ENCODE data around the gene GATA1.

Gene GATA1

DNA sequence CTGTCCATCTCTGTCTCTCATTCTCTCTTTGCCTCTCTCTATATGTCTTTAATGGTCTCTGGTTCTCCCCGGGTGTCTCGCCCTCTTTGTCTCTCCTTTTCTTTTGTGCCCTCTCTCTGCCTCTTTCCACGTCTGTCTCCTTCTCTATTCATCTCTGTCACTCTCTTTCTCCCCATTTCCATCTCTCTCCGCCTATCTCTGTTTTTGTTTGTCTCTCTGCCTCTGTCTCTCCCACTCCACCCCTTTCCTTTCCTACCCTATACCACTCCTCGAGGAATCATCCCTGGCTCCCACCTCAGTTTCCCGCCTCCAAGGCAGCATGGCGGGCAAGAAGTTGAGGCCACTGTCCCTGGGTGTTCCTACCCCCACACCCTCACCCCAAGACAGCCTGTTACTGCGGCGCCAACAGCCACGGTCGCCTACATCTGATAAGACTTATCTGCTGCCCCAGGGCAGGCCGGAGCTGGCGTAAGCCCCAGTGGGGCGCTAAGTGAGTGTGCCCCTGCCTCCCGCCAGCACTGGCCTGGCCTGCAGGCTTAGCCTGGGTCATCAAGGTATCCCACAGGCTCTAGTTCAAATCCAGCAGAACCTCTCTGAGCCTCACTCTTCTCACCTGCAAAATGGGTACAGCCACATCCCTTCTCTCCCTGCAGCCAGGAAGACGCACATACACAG is 713 bp upstream of the GATA1 start:
- DNase-seq: no peak

DNA sequence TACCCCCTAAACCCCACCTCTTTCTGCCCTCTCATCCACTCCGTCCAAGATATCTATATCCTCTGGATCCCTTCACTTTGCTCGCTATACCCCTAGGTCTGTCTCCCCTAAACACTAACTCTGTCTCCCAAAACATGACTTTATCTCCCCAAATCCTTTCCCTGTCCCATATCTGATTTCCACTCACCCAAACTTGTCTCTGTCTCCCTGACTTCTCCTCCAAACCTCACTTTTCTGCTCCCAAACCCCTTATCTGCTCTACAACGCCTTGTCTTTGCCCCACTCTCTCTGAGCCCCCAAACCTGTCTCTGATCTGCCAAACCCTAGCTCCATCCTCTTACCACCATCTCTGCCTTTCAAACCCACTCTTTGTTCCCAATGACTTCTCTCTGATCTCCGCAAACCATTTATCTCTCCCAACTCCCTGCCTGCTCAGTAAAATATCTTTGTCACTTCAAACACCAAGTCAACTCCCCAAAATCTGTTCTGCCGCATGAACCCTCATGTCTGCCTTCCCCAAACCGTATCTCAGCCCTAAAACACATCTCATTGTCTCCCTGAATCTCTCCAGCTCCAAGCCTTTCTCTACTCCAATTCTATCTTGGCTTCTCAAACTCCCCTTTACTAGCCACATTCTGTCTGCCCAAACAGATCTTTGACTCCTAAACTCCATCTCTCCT is 575 bp downstream of the GATA1 start:
- no peak for DNase-seq

DNA sequence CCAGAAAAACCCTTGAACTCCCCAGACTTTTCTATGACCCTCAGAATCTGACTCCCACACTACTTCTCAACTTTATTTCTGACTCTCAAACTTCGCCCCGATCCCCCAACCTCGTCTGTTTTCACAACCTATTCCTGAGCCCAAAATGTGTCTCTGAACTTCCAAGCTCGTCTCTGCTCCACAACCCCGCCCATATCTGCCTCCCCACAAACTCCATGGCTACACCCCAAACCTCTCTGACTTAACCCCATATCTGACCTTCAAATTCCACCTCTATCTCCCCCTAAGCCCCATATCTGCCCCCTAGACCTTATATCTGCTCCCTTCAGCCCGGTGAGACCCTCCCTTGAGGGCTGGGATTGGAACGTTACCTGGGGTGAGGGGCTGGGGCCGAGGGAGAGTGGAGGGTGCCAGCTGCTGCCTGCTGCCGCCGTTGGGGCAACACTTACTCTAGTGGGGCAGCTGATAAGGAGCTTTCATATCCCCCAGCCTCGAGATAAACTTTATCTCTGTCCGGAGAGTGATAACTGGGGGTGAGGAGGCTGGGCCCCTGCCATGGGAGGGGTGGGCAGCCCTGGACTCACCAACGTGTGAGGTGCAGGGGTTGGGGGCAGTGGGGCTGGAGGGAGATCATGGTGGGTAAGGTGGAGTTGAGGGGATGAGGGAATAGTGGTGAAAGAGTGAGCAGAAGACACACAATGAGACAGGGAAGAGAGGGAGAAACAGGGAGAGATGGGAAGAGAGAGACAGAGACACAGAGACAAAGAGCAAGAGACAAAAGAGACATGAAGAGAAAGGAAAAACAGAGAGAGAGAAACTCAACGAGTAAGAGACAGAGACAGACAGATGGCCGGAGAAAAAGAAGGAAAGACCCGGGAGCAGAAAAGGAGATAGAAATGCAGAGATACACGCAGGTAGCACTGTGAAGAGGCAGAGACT is 1.4 kb downstream of the GATA1 start:
- no peak for DNase-seq

DNA sequence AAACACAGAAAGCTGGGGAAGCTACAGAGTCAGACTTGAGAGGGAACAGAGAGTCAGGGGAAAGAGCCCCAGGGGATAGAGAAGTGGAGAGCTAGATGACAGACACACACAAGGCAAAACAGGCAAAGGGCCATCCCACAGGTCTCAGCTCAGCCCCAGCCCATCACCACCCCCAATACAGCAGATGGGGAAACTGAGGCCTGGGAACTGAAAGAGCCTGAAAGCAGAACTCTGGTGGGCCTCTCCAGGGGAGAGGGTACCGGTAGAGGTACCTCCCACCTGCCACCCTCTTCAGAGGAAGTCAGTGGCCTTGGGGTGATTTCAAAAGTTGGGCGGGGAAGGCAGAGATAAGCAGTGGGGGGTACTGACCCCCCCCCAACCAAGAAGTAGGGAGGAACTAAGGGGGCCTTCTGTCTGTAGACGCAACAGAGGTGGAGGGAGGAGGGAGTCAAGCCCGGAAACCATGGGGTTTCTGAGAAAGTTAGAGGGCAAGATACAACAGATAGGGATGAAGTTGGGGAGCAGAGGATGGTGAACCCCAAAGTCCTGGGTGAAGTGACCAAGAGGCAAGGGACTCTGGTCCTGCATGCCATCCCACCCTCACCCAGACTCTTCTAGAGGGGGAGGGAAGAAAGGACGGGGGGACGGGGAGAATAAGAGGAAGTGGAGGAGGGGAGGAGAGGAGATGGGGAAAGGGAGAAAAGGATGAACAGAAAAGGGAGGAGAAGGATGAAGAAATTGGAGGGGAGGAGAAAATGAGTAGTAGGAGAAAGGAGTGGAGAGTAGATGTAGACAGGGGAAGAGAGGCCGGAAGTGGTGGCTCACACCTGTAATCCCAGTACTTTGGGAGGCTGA is 3.2 kb downstream of the GATA1 start:
- no peak for DNase-seq

DNA sequence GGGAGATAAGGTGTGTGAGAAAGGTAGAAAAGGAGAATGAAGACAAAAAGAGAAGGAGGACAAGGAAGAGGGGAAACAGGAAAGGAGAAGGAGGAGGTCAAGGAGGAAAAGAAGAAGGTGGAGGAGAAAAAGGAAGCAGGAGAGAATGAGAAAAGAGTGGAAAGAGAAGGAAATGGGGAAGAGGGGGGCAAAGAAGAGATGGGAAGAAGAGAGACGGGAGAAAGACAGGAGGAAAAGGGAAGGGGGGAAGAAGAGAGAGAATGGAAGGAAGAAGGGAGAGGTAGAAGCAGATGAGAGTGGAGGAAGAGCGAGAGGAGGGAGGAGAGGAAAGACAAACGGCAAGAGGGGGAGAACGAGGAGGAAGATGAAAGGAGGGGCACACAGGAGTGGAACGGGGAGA is 4.1 kb downstream of the GATA1 start:
- DNase-seq: no peak

DNA sequence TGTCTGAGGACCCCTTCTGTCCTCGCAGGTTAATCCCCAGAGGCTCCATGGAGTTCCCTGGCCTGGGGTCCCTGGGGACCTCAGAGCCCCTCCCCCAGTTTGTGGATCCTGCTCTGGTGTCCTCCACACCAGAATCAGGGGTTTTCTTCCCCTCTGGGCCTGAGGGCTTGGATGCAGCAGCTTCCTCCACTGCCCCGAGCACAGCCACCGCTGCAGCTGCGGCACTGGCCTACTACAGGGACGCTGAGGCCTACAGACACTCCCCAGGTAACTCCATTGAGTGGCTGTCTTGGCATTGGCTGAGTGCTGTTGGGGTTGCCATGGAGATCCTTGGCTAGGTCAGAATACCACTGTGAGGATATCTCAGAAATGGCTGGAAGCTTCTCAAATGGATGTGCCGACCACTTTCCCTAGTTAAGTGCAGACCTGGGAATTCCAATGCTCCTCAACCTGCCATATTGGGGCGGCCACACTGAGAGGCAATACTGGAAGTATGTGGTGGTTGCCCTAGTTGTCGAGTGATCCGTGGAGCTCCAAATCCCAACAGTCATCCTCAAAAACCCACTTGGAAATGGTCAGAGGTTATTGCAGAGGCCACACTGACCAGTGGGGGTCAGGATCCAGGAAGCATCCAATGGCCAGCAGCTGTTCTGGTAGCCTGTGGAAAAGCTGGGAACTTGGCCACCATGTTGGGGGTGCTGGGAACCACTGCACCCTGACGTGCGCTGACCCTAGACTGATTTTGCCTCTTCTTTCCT is 4.9 kb downstream of the GATA1 start:
- DNase-seq: no peak

DNA sequence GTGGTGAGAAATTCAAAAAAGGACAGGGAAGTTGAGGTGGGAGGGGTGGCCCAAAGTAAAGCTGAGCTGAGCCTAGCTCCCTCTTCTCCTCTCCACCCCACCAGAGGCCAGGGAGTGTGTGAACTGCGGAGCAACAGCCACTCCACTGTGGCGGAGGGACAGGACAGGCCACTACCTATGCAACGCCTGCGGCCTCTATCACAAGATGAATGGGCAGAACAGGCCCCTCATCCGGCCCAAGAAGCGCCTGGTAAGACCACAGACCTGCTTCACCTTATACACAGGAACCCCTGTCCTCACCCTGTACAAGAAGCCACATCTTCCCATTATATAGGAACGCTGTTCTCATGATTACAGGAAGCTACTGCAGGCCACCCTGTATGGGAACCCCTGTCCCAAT is 5.8 kb downstream of the GATA1 start:
- DNase-seq: no peak

DNA sequence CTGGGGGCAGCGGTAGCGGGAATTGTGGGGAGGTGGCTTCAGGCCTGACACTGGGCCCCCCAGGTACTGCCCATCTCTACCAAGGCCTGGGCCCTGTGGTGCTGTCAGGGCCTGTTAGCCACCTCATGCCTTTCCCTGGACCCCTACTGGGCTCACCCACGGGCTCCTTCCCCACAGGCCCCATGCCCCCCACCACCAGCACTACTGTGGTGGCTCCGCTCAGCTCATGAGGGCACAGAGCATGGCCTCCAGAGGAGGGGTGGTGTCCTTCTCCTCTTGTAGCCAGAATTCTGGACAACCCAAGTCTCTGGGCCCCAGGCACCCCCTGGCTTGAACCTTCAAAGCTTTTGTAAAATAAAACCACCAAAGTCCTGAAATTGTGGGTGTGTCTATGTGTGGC is 7.5 kb downstream of the GATA1 start:
- no peak for DNase-seq

DNA sequence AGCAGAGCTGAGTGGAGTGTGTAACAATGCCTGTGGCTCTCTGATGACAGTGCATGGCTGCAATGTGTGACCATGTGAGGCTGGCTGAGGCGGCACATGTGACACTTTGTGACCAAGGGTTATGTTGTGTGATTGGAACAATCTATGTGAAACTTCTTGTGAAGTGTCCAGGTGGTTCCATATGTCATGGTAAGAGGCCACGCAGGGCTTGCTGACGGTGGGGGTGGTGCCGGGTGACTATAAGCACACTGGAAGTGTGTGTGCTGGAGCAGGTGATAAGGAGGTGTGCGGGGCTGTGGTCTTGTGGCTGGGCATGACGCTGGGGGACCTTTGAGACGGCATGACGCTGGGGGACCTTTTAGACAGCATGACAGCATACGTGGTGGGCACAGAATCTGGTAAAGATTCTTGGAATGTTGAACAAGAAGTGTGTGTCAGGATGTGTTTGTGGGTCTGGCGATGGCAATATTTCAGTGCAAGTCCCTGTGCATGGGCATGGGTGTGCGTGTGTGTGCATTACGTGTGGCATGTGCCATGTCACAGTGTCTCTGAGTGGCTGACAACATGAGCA is 8.0 kb downstream of the GATA1 start:
- no peak for DNase-seq

DNA sequence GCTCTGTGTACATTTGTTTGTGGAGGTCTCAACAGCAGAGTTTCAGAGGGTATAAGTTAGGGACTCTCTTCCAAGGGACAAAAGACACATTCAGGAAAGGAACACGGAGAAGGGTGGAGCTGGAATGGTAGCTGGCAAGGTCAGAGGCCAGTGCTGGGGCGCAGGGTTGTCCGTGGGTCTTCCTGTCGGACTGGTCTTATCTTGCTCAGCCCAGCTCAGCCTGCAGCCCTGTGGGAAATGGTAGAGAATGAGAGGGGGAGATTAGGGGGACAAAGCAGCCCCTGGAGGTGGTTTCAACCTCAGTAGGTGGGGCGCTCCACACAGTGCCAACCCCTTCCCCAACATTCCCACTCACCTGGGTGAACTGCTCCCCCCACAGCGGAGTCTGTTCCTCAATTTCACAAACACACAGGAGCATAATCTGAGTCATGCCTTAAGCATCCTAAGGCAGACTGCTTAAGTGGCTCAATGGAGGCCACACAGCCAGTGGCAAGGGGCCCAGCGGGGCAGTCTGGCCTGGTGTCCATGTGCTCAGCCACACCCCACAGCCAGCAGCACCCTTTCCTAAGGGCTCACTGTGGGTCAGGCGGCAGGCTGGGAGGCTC is 8.6 kb downstream of the GATA1 start:
- DNase-seq: no peak

DNA sequence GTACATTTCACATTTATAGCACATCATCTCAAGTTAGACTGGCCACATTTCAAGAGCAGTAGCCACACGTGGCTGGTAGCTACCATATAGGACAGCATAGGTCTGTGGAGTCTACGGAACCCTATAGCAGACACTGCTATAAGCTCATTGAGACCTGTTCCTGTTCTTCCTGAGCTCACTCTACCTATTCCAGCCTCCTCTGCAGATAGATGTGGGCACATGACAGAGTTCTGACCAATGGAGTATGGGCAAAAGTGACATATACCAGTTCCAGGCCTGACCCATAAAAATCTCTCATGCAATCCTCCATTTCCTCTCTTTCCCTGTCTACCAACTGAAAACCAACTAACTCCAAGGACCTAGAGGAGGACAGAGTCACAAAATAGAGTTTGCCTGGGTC is 11.9 kb downstream of the GATA1 start:
- DNase-seq: no peak

DNA sequence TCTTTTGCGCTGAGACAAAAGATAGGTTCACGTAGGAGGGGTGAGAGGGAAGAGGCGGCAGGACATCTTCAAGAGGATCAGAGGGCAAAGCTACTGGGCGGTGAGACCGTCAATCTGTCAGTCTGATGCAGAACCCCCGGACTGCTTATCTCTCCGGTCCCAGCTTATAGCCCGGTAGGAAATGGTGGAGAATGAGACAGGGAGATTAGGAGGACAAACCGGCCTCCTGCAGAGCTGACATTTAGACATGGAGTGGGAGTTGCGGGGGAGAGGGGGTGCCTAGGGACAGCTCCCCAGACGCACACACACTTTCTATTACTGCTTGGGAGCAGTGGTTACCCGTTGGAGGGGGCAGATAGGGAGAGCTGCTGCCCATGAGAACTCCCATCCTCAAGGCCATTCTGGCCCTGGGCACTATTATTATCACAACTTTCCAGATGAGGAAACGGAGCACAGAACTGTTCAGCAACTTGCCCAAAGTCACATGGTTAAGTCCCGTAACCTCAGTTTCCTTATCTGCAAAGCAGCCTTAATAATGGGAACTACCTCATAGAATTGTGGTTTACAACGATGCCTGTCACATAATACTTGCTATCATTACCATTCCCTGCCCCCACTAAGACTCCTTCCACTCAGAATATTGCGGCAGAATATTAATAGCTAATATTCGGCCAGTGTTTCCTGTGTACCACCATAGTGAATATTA is 14.3 kb downstream of the GATA1 start:
- no peak for DNase-seq

DNA sequence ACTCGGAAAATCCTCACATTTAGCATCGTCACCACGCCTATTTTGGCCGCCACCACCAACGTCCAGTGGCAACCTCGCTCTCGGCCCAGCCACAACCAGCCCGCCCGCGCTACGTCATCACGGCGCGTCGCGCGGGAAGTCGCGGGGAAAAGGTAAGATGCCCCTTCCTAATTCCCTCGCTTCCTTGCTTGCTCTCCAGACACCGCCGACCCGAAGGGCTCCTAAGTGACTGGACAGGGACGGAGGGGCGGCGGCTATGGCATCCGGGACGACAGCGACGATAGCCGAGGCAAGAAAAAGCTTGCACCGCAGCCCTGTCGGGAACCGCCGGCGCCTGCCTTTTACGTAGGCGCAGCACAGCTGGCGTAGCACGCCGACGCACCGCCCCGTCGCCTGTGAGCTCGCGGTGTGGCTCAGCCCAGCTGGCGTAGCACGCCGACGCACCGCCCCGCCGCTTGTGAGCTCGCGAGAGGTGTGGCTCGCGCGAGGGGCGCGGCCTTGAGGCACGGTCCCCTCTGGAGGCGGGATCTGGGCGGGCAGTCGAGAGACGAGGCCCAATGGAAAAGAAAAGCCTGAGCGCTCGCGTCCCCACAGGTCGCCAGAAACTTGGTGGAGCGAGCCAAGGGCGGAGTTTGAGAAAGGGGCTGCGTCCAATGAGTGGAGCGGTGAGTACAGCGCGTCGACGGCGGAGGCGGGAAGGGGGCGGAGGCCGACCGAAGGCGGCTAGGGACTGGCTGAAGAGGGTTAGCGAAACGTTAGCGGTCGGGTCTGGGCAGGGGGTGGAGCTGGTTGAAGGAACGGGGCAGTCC is 15.1 kb downstream of the GATA1 start, which contains the start of gene HDAC6:
Gene HDAC6 (plus strand): TSS at position 788 of the 809 bp plus-strand sequence. CDS start 626 bp downstream, outside the sequence.
- peak; percentile 99 for DNase-seq

DNA sequence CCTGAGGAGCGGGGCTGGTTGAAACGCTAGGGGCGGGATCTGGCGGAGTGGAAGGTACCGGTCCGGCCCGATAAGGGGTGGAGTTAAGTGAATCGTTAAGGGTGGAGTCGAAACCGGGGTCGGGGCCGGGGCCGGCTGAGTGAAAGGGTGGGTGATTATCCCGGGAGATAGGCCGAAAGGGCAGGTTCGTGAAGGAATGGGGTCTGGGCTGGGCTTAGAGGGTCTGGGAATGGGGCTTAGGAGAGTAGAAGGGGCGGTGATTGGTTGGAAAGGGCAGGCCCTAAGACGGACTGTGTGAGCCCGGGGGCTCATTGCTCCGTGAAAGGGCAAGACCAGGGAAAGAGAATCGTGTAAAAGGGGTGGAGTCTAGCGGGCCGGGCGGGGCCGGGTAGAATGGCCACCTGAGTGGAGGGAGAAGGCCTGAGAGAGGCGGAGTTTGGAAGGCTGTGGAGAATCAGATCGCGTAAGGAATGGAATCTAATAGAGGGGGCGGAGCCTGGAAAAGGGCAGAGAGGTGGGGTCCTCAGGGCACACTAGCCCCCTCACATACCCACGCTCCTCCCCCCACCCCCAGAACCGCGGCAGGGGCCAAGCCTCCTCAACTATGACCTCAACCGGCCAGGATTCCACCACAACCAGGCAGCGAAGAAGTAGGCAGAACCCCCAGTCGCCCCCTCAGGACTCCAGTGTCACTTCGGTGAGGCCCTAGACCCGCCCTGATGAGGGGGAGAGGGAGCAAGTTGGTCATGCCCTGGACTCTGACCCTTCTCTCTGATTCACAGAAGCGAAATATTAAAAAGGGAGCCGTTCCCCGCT is 15.9 kb downstream of the GATA1 start:
- DNase-seq: peak; percentile 89

DNA sequence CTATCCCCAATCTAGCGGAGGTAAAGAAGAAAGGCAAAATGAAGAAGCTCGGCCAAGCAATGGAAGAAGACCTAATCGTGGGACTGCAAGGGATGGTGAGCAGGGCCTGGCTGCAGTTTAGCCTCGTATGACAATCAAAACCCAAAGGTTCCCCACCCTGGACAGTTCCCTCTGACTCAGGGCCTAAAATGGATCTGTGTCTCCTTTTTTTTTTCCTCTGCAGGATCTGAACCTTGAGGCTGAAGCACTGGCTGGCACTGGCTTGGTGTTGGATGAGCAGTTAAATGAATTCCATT is 16.5 kb downstream of the GATA1 start:
- DNase-seq: no peak

DNA sequence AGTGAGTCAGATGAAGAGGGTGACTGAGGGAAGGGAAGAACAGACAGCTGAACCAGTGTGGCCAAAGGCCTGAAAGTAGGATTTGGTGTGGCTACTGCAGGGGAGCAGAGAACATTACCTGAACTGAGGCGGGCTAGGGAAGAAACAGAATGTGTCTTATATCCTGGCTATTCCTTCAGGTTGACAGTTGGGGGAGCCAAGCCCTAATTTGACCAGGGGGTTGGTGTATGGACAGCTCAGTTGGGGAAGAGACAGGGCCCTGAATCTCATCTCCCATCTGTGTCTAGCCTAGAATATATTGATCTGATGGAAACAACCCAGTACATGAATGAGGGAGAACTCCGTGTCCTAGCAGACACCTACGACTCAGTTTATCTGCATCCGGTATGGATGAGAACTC is 19.7 kb downstream of the GATA1 start:
- no peak for DNase-seq

DNA sequence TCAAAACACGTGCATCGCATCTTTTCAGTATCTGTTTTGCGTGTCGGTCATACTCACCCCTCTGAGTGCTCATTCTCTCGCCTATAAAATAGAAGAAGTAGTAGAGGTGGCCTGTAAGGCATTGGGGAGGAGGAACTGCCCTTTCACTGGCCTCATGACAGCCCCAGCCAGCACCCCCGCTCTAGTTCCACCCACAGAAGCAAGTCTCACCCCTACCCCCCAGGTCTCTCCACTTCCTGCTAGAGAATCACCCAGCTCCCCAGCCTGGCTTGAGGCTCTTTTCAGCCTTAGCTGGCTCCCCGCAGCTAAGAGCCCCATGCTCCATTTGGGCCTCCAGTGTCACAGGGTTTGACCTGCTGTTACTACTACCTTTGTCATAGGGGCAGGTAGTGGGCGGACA is 27.3 kb downstream of the GATA1 start:
- no peak for DNase-seq

DNA sequence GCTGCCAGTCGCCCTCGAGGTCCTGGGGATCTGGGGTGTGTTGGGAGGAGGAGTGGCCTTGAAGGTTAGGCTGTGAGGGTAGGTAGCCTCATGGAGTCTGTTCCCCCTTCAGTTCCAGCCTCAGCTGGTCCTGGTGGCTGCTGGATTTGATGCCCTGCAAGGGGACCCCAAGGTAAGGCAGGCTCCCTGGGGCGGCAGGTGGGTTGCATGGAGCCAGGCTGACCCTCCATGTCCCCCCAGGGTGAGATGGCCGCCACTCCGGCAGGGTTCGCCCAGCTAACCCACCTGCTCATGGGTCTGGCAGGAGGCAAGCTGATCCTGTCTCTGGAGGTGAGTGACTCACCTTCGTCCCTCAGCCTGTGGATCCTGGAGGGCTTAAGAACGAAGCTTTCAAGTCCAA is 28.3 kb downstream of the GATA1 start:
- no peak for DNase-seq

DNA sequence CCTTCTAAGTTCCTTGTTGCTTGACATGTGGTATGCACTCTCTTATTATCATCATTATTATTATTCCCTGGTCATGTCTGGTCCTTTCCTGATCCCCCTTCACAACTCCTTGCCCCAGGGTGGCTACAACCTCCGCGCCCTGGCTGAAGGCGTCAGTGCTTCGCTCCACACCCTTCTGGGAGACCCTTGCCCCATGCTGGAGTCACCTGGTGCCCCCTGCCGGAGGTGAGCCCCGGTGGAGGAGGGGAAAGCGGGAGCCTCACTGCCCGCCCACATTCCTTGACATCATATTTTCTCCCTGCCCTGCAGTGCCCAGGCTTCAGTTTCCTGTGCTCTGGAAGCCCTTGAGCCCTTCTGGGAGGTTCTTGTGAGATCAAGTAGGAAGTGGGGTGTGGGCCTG is 28.9 kb downstream of the GATA1 start:
- DNase-seq: no peak

Data from NCI-H1092 treated with DMSO at 0.1 percent for 48 hours (cell line).